GM18498 (cell line): Measurements from ENCODE around the gene SMAD1.
"Not testable (repeated sequence)": the region's sequence is repeated elsewhere in the genome, so short reads cannot be mapped to it uniquely, and the experiment has no call there.

Source experiments
- ATAC-seq: cut with Tn5 transposase; IDR thresholded peaks from one replicate; pipeline ENCODE4 v1.9.1; 2021; ENCODE audit warnings: mild to moderate bottlenecking, moderate library complexity; ENCODE audit not compliant: unreplicated experiment

The SMAD1 gene

DNA sequence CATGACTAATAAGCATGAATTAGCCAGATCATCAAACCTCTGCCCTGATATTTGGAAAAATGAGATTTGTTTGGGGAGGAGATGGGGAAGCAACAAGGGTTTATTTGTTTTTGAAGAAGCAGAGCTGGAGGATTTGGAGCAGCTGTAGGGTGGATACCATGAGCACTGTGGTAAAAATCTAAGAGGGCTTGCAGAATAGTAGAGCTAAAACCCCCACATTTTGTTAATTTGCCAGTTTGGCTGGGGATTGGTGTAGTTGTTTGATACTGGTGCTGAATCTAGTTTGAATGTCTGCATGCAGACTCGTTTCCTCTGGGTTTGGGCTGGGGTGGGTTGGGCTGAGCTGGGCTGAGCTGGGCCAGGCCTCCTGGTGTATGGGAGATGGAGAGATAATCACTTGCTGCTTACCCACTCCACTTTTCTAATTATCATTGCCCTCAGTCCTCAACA lies 43.7 kb downstream of the SMAD1 start:
- no peak for ATAC-seq

DNA sequence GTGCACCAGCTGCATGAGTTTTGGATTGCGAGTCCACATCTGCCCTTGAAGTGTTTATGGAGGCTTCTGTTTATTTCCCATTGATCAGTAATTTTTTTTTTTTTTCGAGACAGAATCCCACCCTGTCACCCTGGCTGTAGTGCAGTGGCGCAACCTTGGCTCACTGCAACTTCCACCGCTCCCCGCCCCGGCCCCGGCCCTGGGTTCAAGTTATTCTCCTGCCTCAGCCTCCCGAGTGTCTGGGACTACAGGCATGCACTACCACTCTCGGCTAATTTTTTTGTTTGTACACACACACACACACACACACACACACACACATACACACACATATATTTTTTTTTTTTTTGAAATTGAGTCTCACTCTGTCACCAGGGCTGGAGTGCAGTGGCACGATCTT lies 46.1 kb downstream of the SMAD1 start:
- no peak for ATAC-seq

GRCh38 chr4:145528601-145529000 lies 46.9 kb downstream of the SMAD1 start:
- ATAC-seq = no peak

DNA sequence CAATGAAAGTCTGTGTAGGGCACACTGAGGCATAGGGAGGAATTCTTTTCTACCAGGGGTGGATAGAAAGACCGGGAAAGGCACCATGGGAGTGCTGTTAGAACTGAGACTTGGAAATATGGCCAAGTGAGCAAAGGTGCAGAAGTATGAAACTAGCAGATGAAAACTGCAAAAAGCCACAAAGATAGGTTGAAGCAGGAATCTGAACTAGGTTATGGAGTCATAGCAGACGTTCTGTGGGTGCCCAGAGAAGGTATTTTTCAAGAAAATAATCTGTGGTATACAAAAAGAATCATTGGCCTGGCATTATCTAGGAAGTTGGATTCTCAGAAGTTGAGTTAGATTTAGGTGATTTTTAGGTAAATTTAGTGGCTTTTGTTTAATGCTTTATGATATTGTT lies 48.5 kb downstream of the SMAD1 start:
- no peak for ATAC-seq

DNA sequence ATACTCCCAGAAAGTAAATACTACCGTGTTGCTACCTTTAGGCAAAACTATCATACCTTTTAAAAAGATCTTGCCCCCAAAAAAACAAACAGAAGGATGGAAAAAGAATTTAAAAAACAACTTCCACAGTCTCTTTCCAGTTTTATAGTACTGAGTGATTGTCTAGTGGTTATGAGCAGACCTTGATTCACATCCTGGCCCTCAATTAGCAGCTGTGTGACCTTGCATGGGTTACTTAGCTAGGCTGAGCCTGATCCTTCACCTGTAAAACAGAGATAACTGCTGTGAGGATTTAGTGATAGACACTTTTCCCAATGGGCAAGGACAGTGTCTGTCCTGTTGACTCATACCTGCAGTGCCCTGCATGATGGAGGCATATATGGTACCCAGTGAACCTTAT lies 49.0 kb downstream of the SMAD1 start:
- no peak for ATAC-seq

DNA sequence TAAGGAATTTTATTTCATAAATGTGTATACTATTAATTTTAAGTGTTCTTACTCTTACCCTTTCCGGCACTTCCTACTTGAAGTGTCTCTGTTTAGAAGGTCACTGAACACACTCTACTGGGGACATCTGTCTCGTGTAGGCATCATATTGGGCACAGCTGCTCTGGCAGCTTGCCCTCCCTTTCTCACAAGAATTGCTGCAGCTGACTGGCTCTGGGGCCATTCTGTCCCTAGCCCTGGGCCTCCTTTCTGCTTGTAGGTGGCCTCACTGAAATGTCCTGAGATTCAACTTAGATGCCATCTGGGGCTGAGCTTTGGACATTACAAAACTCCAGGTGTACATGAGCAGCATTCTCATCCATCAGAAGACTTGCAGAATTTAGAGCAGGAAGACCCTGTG lies 49.6 kb downstream of the SMAD1 start:
- ATAC-seq = peak; percentile 60

DNA sequence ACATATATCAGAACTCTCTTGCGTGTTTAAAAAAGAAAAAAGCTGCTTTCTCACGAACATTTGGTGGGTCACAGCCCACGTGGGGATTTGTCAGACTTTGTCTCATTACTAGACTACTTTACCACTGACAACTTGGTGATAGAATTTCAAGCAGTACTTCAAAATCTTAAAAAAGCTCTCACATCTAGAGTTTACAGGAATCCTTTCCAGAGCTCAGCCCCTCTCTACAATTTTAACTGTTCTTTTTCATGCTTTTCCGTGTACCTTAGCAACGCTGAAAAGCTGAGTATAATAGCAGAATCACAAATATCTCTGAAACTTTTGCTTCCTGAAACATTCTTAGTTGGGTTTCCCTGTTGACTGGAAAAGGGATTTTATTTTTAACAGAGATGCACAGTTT lies 50.2 kb downstream of the SMAD1 start:
- no peak for ATAC-seq

DNA sequence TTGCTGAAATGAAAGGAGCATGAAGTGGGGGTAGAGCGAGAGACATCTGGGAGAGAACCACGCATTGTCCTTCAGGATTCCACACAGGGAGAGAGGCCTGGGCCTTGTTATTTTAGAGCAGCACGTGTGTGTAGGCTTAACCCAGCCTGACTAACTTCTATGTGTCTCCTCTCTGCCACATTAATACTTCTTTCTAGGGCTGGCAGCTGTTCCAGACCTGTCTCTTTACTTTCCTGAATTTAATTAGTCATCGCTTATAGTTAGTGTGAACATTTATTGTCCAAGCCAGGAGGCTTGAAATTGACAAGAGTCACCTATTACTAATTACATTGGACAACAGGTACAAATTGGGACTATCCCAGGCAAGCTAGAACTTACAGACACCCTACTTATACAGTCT lies 51.3 kb downstream of the SMAD1 start:
- ATAC-seq = no peak

- ATAC-seq = not testable (repeated sequence)
These were observed 51.8 kb downstream of the SMAD1 start for GRCh38 chr4:145533415-145533814.

GRCh38 chr4:145533961-145534360 lies 52.3 kb downstream of the SMAD1 start:
- ATAC-seq = no peak

DNA sequence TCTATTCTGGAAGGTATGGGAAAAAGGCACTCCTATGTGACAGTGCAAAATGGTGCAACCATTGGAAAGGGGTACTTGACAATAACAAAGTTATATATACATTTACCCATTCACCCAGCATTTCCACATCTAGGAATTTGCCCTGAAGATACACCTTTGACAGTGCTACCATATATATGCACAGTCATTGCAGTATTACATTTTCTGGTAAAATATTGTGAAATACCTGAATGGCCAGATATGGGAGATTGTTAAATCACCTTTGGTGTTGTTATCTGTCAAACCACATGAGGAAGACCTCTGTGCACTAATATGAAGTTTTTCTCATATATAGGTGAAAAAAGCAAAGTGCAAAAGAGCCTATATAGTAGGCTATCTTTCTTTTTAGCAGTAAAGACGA lies 53.5 kb downstream of the SMAD1 start:
- no peak for ATAC-seq

GRCh38 chr4:145536044-145536443 lies 54.4 kb downstream of the SMAD1 start:
- no peak for ATAC-seq

DNA sequence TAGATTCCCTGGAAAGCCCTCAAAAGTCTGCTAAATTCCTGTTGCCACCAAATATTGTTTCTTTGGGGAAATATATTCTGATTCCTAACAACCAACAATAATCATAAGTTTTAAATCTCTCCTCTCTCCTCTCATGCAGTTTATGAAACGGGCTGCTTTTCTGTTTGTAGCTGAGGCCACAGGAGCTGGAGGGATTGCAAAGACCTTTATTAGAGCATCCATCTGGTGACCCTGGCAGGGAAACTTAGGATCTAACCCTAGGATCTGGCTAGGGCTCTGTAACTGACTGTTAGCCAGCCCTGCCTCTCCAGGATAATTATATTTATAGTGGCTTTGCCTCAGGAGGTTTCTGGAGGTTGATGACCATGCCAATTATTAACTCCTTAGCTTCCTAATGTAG lies 56.9 kb downstream of the SMAD1 start:
- no peak for ATAC-seq

DNA sequence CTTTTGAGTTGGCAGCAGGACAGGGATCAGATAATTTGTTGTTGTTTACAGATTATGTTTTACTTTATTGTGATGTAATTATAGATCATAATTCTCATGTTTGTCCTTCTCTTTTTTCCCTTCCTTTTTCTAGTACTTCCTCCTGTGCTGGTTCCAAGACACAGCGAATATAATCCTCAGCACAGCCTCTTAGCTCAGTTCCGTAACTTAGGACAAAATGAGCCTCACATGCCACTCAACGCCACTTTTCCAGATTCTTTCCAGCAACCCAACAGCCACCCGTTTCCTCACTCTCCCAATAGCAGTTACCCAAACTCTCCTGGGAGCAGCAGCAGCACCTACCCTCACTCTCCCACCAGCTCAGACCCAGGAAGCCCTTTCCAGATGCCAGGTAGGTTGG lies 58.0 kb downstream of the SMAD1 start:
- ATAC-seq = no peak

GRCh38 chr4:145540235-145540634 lies 58.6 kb downstream of the SMAD1 start:
- ATAC-seq = no peak

- ATAC-seq = no peak
These were observed 59.7 kb downstream of the SMAD1 start for GRCh38 chr4:145541346-145541745.

GRCh38 chr4:145545031-145545430 lies 63.4 kb downstream of the SMAD1 start:
- ATAC-seq = no peak

DNA sequence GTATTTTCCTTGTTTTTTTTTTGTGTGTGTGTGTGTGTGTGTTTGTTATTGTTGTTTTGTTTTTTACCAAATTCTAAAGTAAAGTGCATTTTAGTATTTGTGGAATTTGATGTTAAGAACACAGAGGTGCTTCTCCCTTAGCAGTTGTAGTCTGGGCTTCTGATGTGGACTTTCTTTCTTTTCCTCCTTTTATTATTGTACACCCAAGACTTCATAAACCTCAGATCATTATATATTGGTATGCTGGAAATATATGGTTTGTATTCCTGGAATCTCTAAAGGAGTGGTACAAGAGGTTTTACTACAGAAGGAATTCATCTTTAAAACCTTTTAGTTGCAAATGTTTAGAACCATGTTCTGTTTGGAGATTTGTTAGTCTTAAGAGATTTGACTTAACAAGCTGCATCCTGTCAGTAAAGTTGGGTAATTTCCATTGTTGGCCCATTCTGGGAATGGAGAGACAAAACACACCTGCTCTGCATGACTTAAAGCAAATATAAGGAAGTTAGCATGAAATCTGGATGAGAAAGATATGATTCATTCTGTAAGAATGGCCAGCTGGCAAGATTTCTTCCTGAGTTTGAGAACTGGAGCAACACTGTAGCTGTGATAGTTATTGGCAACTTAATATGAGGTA lies 64.0 kb downstream of the SMAD1 start:
- no peak for ATAC-seq

GRCh38 chr4:145546175-145546915 lies 64.7 kb downstream of the SMAD1 start:
- ATAC-seq = no peak

DNA sequence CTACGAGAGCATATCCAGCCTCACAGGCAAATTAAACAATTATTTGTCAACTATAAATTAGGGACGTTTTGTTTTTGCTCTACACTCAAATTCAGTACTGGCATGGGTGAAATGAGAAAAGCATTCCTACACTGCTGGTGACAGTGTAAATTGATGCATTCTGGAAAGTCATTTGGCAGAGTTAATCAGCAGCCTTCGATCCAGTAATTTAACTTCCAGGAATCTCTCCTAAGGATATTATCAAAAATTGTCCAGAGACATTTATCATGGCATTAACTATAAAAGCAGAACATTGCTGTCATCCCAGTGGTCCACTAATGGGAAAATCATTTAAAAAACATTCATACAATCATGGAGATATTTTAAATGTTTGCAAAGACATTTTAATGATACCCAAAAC lies 70.0 kb downstream of the SMAD1 start:
- ATAC-seq = no peak

DNA sequence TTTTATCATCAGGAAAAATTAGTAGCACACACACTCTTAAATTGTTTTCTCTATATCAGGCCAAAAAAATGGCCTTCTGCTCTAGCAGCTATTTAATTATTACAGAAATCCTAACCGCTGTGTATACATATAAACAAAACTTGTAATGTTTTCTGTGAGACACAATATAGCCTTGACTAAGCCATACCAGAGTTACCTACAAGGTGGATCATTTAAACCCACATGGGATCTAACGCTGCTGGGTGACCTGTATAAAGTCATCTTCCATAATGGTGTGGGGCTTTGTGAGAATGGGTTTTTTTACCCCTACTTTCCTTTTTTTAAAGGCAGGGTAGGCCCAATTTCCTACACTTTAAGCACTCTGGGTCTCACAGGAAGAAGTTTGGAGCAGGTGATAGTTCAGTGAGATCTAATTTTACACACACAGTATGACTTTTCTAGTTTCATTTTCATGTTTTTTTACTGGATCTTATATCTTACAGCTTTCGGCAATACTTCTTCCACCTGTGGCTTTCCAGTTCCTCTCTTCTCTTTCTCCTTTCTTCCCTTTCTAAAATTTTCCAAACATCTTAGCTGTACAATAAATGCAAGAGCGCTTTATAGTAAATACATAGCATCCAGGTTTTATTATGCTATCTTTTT lies 70.6 kb downstream of the SMAD1 start:
- peak; percentile 84 for ATAC-seq

DNA sequence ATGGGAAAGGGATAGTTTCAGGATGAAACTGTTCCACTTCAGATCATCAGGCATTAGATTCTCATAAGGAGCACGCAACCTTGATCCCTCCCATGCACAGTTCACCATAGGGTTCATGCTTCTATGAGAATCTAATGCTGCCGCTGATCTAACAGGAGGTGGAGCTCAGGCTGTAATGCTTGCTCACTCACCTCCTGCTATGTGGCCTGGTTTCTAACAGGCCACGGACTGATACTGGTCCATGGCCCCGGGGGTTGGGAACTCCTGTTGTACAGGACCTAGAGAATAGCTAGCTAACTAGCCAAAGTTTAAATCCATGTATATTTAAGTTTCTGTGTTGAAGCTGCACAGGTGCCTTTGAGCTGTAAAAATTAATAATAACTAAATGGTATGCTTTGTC lies 71.7 kb downstream of the SMAD1 start:
- ATAC-seq = no peak
